ENCODE measurements around the gene EFNA1.

The EFNA1 gene

DNA sequence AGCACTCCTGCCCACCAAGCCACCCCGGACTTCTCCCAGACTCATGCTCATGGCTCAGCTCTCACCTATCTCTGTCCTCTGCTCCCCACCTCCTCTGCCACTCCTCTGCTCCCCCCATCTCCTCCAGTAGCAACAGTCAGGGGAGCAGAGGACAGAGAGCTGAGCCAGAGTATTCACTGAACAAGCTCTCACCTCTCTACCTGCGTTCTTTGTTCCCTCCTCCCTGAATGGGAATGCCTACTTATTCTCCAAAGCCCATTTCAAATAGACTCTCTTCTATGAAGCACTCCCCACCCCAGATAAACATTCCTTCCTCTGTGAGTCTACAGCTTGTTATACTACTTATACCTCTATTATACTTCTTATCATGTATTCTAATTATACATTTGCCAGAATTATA, 6.4 kb upstream of the EFNA1 start:
- DNase-seq, result no peak
- TF ChIP-seq, protein P1, sequence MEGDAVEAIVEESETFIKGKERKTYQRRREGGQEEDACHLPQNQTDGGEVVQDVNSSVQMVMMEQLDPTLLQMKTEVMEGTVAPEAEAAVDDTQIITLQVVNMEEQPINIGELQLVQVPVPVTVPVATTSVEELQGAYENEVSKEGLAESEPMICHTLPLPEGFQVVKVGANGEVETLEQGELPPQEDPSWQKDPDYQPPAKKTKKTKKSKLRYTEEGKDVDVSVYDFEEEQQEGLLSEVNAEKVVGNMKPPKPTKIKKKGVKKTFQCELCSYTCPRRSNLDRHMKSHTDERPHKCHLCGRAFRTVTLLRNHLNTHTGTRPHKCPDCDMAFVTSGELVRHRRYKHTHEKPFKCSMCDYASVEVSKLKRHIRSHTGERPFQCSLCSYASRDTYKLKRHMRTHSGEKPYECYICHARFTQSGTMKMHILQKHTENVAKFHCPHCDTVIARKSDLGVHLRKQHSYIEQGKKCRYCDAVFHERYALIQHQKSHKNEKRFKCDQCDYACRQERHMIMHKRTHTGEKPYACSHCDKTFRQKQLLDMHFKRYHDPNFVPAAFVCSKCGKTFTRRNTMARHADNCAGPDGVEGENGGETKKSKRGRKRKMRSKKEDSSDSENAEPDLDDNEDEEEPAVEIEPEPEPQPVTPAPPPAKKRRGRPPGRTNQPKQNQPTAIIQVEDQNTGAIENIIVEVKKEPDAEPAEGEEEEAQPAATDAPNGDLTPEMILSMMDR (IDR thresholded peaks at IDR 0.05; ENCODE audit: low read length), result no peak
- TF ChIP-seq EZH2 (optimal IDR thresholded peaks at IDR 0.05; ENCODE audit: low read depth, low read length), result no peak
- no peak for TF ChIP-seq EZH2phosphoT487 (IDR thresholded peaks at IDR 0.05; ENCODE audit: low read length)
- no peaks in the 10 kb centered on the region for H3K36me3 ChIP-seq (replicated peaks; ENCODE audit: insufficient read depth, low read length)

DNA sequence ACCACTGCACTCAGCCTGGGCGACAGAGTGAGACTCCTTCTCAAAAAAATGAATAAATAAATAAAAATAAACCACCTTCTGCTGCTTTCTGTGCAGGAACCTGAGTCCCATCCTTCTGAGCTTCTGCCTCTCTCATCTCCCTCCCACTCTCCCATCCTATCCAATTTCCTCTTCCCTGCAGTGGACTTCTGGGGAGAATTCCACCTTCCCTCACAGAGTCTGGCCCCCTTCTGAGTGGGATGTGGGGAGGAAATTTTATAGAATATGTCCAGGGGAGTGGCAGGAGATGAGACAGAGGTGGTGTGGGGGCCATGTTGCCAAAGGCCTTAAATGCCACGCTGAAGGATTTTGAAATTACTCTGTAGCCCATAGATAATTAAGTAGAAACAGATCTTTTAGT, 5.4 kb upstream of the EFNA1 start:
- Histone ChIP-seq H3K27ac (ENCODE audit: low read length) (no peak overlapping the region), H3K9me2 (replicated peaks; ENCODE audit: insufficient read depth, low read length) (no peaks in the 10 kb centered on the region), H3K4me2 (ENCODE audit: low read depth, low read length) (no peak overlapping the region), H3K4me3 (ENCODE audit: low read length) (no peak overlapping the region), H3K4me1 (ENCODE audit: low read length) (peaks cover 18% of the 10 kb centered on the region), H4K20me1 (ENCODE audit: insufficient read depth, low read length) (no peaks in the 10 kb centered on the region), H3K27me3 (replicated peaks; ENCODE audit: insufficient read depth, low read length) (peaks cover 93% of the 10 kb centered on the region), H3F3A (ENCODE audit: insufficient read depth, low read length) (peaks cover 13% of the 10 kb centered on the region; the same call in 1 of the 2 replicates), H3K36me3 (replicated peaks; ENCODE audit: insufficient read depth, low read length) (no peaks in the 10 kb centered on the region), H3K9ac (ENCODE audit: low read length) (no peak overlapping the region), H3K9me3 (replicated peaks; ENCODE audit: insufficient read depth, low read length) (no peaks in the 10 kb centered on the region), H3K79me2 (ENCODE audit: low read length) (no peaks in the 10 kb centered on the region), H2AFZ (ENCODE audit: low read length) (no peak overlapping the region)
- no peak for DNase-seq
- TF ChIP-seq, protein P1 (IDR thresholded peaks at IDR 0.05; ENCODE audit: low read length), result no peak
- no peak for TF ChIP-seq EZH2phosphoT487 (IDR thresholded peaks at IDR 0.05; ENCODE audit: low read length)
- TF ChIP-seq EZH2 (optimal IDR thresholded peaks at IDR 0.05; ENCODE audit: low read depth, low read length), result no peak

More for the DNA sequence above, 6.4 kb upstream of the EFNA1 start:
- no peaks in the 10 kb centered on the region for H4K20me1 ChIP-seq (ENCODE audit: insufficient read depth, low read length)
- H3K27ac ChIP-seq (ENCODE audit: low read length), result no peak overlapping the region
- no peaks in the 10 kb centered on the region for H3K9me2 ChIP-seq (replicated peaks; ENCODE audit: insufficient read depth, low read length)
- H3K4me2 ChIP-seq (ENCODE audit: low read depth, low read length), result no peak overlapping the region
- peaks cover 90% of the 10 kb centered on the region for H3K27me3 ChIP-seq (replicated peaks; ENCODE audit: insufficient read depth, low read length)
- H3K9me3 ChIP-seq (replicated peaks; ENCODE audit: insufficient read depth, low read length), result no peaks in the 10 kb centered on the region
- no peak overlapping the region for H3K9ac ChIP-seq (ENCODE audit: low read length)
- H2AFZ ChIP-seq (ENCODE audit: low read length), result no peak overlapping the region
- H3K4me3 ChIP-seq (ENCODE audit: low read length), result no peak overlapping the region
- H3F3A ChIP-seq (ENCODE audit: insufficient read depth, low read length), result peaks cover 13% of the 10 kb centered on the region; the same call in 1 of the 2 replicates
- H3K4me1 ChIP-seq (ENCODE audit: low read length), result peaks cover 14% of the 10 kb centered on the region
- H3K79me2 ChIP-seq (ENCODE audit: low read length), result no peaks in the 10 kb centered on the region

DNA sequence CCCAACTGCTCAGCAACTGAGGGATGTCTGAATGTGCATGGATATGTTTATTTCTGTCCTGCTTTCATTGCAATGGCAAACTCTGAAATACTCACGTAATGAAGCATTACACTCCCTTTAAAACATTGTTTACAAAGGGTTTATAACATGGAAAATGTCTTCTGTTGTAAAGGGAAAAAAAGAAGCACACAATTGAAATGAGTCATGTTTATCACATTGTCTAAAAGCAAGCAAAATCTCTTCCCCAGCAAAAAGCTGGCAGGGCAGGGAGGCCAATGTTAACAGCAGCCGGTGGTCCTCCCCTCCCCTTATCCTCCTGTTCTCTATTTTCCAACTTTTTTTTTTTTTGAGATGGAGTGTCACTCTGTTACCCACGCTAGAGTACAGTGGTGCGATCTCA, 3.9 kb upstream of the EFNA1 start:
- Histone ChIP-seq H3K4me3 (ENCODE audit: low read length) (no peak overlapping the region), H3K4me1 (ENCODE audit: low read length) (peaks cover 5% of the 10 kb centered on the region; the same call in 1 of the 2 replicates), H3K27me3 (replicated peaks; ENCODE audit: insufficient read depth, low read length) (peaks cover 99% of the 10 kb centered on the region), H3K9me2 (replicated peaks; ENCODE audit: insufficient read depth, low read length) (no peaks in the 10 kb centered on the region), H3K9ac (ENCODE audit: low read length) (no peak overlapping the region), H3K79me2 (ENCODE audit: low read length) (no peaks in the 10 kb centered on the region), H3F3A (ENCODE audit: insufficient read depth, low read length) (0 out of 2 replicates have a peak, but pooled peaks cover under 1% of the 10 kb centered on the region), H3K4me2 (ENCODE audit: low read depth, low read length) (no peak overlapping the region), H3K36me3 (replicated peaks; ENCODE audit: insufficient read depth, low read length) (no peaks in the 10 kb centered on the region), H2AFZ (ENCODE audit: low read length) (no peak overlapping the region), H3K27ac (ENCODE audit: low read length) (no peak overlapping the region), H3K9me3 (replicated peaks; ENCODE audit: insufficient read depth, low read length) (no peaks in the 10 kb centered on the region), H4K20me1 (ENCODE audit: insufficient read depth, low read length) (no peaks in the 10 kb centered on the region)
- TF ChIP-seq EZH2 (optimal IDR thresholded peaks at IDR 0.05; ENCODE audit: low read depth, low read length), result no peak
- no peak for DNase-seq
